ENCODE data around the gene WDR45B.

The WDR45B gene

DNA sequence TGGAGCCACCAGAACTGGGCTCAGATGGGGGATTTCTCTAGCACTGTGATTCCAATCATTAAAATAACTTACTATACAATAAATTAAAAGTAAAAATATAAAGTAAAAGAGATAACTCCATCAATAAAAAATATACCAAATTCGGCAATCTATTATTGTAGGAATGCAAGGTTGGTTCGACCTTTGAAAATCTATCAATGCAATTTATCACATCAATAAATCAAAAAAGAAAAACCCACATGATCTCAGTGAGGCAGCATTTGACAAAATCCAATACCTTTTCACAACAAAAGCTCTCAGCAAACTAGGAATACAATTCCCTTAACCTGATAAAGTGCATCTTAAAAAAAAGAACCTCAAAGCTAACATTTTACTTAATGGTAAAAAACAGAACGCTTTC, 33.3 kb upstream of the WDR45B start:
- no peak overlapping the region for H4K91ac ChIP-seq (ENCODE audit: low read length)
- no peak for DNase-seq
- WGBS = 88% methylated on average over 3 of the region's 3 CpGs

GRCh38 chr17:82679586-82680465, 31.6 kb upstream of the WDR45B start:
- Histone ChIP-seq H2BK120ac (ENCODE audit: low read depth, low read length) (no peak overlapping the region), H3K4me2 (ENCODE audit: low read length, poor library complexity, severe bottlenecking) (no peak overlapping the region), H3K4me3 (ENCODE audit: insufficient read depth in 1 of 2, low read depth in 1 of 2, low read length in 2 of 2) (no peak overlapping the region), H3K23ac (ENCODE audit: low read length in 2 of 2) (no peak overlapping the region), H3K27ac (ENCODE audit: low read length, poor library complexity, severe bottlenecking) (no peak overlapping the region), H2AFZ (ENCODE audit: low read depth, low read length) (no peak overlapping the region), H3K9ac (ENCODE audit: low read length) (no peak overlapping the region), H3K18ac (ENCODE audit: low read depth in 1 of 2, low read length in 2 of 2) (no peak overlapping the region), H2BK12ac (ENCODE audit: low read length in 2 of 2) (no peak overlapping the region), H2AK5ac (ENCODE audit: low read length, severe bottlenecking) (no peak overlapping the region), H3K27me3 (ENCODE audit: control insufficient read depth in 1 of 2, insufficient read depth in 1 of 2, low read length in 2 of 2) (no peaks in the 10 kb centered on the region), H3K36me3 (ENCODE audit: control insufficient read depth in 1 of 2, insufficient read depth in 2 of 2, low read depth in 1 of 2, low read length in 2 of 2) (peaks cover 0 to 22% of the 10 kb centered on the region in 2 experiments), H4K8ac (ENCODE audit: low read length) (no peak overlapping the region), H3K14ac (ENCODE audit: low read length in 2 of 2) (peak overlapping the region in 1 of 2 experiments; percentile 46), H4K91ac (ENCODE audit: low read length) (peak overlapping the region; percentile 61), H3K4ac (ENCODE audit: low read depth in 1 of 2, low read length in 2 of 2) (no peak overlapping the region), H3K79me1 (replicated peaks; ENCODE audit: low read length, poor library complexity, severe bottlenecking) (peaks cover 22% of the 10 kb centered on the region), H2BK5ac (ENCODE audit: low read depth, low read length, poor library complexity, severe bottlenecking) (no peak overlapping the region), H3K4me1 (ENCODE audit: control insufficient read depth, insufficient read depth, low read depth, low read length) (peaks cover 14% of the 10 kb centered on the region), H2BK15ac (ENCODE audit: low read depth, poor library complexity, severe bottlenecking) (no peak overlapping the region), H3K9me3 (ENCODE audit: control insufficient read depth, low read length) (peaks cover 10% of the 10 kb centered on the region)
- no peak for DNase-seq
- 83% methylated on average over 26 of the region's 28 CpGs for WGBS

More for the DNA sequence above, 33.3 kb upstream of the WDR45B start:
- Histone ChIP-seq H3K79me1 (replicated peaks; ENCODE audit: low read length, poor library complexity, severe bottlenecking) (peaks cover 19% of the 10 kb centered on the region), H3K18ac (ENCODE audit: low read depth in 1 of 2, low read length in 2 of 2) (no peak overlapping the region), H3K4me3 (ENCODE audit: insufficient read depth in 1 of 2, low read depth in 1 of 2, low read length in 2 of 2) (no peak overlapping the region), H3K4me1 (ENCODE audit: control insufficient read depth, insufficient read depth, low read depth, low read length) (peaks cover 13% of the 10 kb centered on the region), H4K8ac (ENCODE audit: low read length) (no peak overlapping the region), H2AFZ (ENCODE audit: low read depth, low read length) (no peak overlapping the region), H3K27ac (ENCODE audit: low read length, poor library complexity, severe bottlenecking) (no peak overlapping the region), H2BK120ac (ENCODE audit: low read depth, low read length) (no peak overlapping the region), H3K27me3 (ENCODE audit: control insufficient read depth in 1 of 2, insufficient read depth in 1 of 2, low read length in 2 of 2) (no peaks in the 10 kb centered on the region), H3K4me2 (ENCODE audit: low read length, poor library complexity, severe bottlenecking) (no peak overlapping the region), H2BK15ac (ENCODE audit: low read depth, poor library complexity, severe bottlenecking) (no peak overlapping the region), H3K36me3 (ENCODE audit: control insufficient read depth in 1 of 2, insufficient read depth in 2 of 2, low read depth in 1 of 2, low read length in 2 of 2) (peaks cover 0 to 18% of the 10 kb centered on the region in 2 experiments), H3K23ac (ENCODE audit: low read length in 2 of 2) (no peak overlapping the region), H3K9me3 (ENCODE audit: control insufficient read depth, low read length) (peaks cover 10% of the 10 kb centered on the region), H3K14ac (ENCODE audit: low read length in 2 of 2) (no peak overlapping the region), H2AK5ac (ENCODE audit: low read length, severe bottlenecking) (no peak overlapping the region), H2BK5ac (ENCODE audit: low read depth, low read length, poor library complexity, severe bottlenecking) (no peak overlapping the region), H3K4ac (ENCODE audit: low read depth in 1 of 2, low read length in 2 of 2) (no peak overlapping the region), H2BK12ac (ENCODE audit: low read length in 2 of 2) (no peak overlapping the region), H3K9ac (ENCODE audit: low read length) (no peak overlapping the region)

GRCh38 chr17:82678265-82678891, 30.1 kb upstream of the WDR45B start:
- Histone ChIP-seq H3K27ac (ENCODE audit: low read length, poor library complexity, severe bottlenecking) (no peak overlapping the region), H3K79me1 (replicated peaks; ENCODE audit: low read length, poor library complexity, severe bottlenecking) (peaks cover 23% of the 10 kb centered on the region), H3K4ac (ENCODE audit: low read depth in 1 of 2, low read length in 2 of 2) (no peak overlapping the region), H2AK5ac (ENCODE audit: low read length, severe bottlenecking) (no peak overlapping the region), H3K23ac (ENCODE audit: low read length in 2 of 2) (no peak overlapping the region), H3K9me3 (ENCODE audit: control insufficient read depth, low read length) (peaks cover 10% of the 10 kb centered on the region), H3K36me3 (ENCODE audit: control insufficient read depth in 1 of 2, insufficient read depth in 2 of 2, low read depth in 1 of 2, low read length in 2 of 2) (peaks cover 0 to 22% of the 10 kb centered on the region in 2 experiments), H3K18ac (ENCODE audit: low read depth in 1 of 2, low read length in 2 of 2) (no peak overlapping the region), H3K4me2 (ENCODE audit: low read length, poor library complexity, severe bottlenecking) (no peak overlapping the region), H3K9ac (ENCODE audit: low read length) (no peak overlapping the region), H3K4me1 (ENCODE audit: control insufficient read depth, insufficient read depth, low read depth, low read length) (peaks cover 12% of the 10 kb centered on the region), H4K91ac (ENCODE audit: low read length) (no peak overlapping the region), H2AFZ (ENCODE audit: low read depth, low read length) (no peak overlapping the region), H2BK120ac (ENCODE audit: low read depth, low read length) (no peak overlapping the region), H2BK5ac (ENCODE audit: low read depth, low read length, poor library complexity, severe bottlenecking) (no peak overlapping the region), H4K8ac (ENCODE audit: low read length) (no peak overlapping the region), H2BK15ac (ENCODE audit: low read depth, poor library complexity, severe bottlenecking) (no peak overlapping the region), H3K4me3 (ENCODE audit: insufficient read depth in 1 of 2, low read depth in 1 of 2, low read length in 2 of 2) (no peak overlapping the region), H3K14ac (ENCODE audit: low read length in 2 of 2) (no peak overlapping the region), H2BK12ac (ENCODE audit: low read length in 2 of 2) (no peak overlapping the region), H3K27me3 (ENCODE audit: control insufficient read depth in 1 of 2, insufficient read depth in 1 of 2, low read length in 2 of 2) (no peaks in the 10 kb centered on the region)
- DNase-seq = no peak
- WGBS = 97% methylated on average over 10 of the region's 14 CpGs

- Histone ChIP-seq H3K14ac (ENCODE audit: low read length in 2 of 2) (no peak overlapping the region), H3K18ac (ENCODE audit: low read depth in 1 of 2, low read length in 2 of 2) (no peak overlapping the region), H2BK15ac (ENCODE audit: low read depth, poor library complexity, severe bottlenecking) (no peak overlapping the region), H2AK5ac (ENCODE audit: low read length, severe bottlenecking) (no peak overlapping the region), H3K4me3 (ENCODE audit: insufficient read depth in 1 of 2, low read depth in 1 of 2, low read length in 2 of 2) (no peak overlapping the region), H3K27ac (ENCODE audit: low read length, poor library complexity, severe bottlenecking) (no peak overlapping the region), H4K8ac (ENCODE audit: low read length) (no peak overlapping the region), H3K79me1 (replicated peaks; ENCODE audit: low read length, poor library complexity, severe bottlenecking) (peaks cover 23% of the 10 kb centered on the region), H2AFZ (ENCODE audit: low read depth, low read length) (no peak overlapping the region), H3K27me3 (ENCODE audit: control insufficient read depth in 1 of 2, insufficient read depth in 1 of 2, low read length in 2 of 2) (no peaks in the 10 kb centered on the region), H2BK12ac (ENCODE audit: low read length in 2 of 2) (no peak overlapping the region), H3K23ac (ENCODE audit: low read length in 2 of 2) (no peak overlapping the region), H2BK5ac (ENCODE audit: low read depth, low read length, poor library complexity, severe bottlenecking) (no peak overlapping the region), H3K4ac (ENCODE audit: low read depth in 1 of 2, low read length in 2 of 2) (no peak overlapping the region), H3K4me2 (ENCODE audit: low read length, poor library complexity, severe bottlenecking) (no peak overlapping the region), H4K91ac (ENCODE audit: low read length) (no peak overlapping the region), H2BK120ac (ENCODE audit: low read depth, low read length) (no peak overlapping the region), H3K9ac (ENCODE audit: low read length) (no peak overlapping the region), H3K36me3 (ENCODE audit: control insufficient read depth in 1 of 2, insufficient read depth in 2 of 2, low read depth in 1 of 2, low read length in 2 of 2) (peaks cover 0 to 22% of the 10 kb centered on the region in 2 experiments), H3K4me1 (ENCODE audit: control insufficient read depth, insufficient read depth, low read depth, low read length) (peaks cover 12% of the 10 kb centered on the region), H3K9me3 (ENCODE audit: control insufficient read depth, low read length) (peaks cover 10% of the 10 kb centered on the region)
- DNase-seq = no peak
- 88% methylated on average over 23 of the region's 23 CpGs for WGBS
Observed at GRCh38 chr17:82677353-82677925, 29.2 kb upstream of the WDR45B start.

Measured in mesenchymal stem cell (in vitro differentiated cells and primary cell).